MCF 10A (cell line): ENCODE data around the gene NRL. TPM values are rescaled to one million over a fixed set of nuclear protein-coding genes. Genes with fewer than 3 reads are reported as not detected.
"Not testable (repeated sequence)": the region's sequence is repeated elsewhere in the genome, so short reads cannot be mapped to it uniquely, and the experiment has no call there.

ENCODE experiments used
- BruUV-seq: library from RNA; stranded (reverse); fragments of 400-500 nt; replicated peaks from 2 replicates; lab custom pipeline; 2021; lab: Mats Ljungman, UMichigan
- CTCF ChIA-PET: fragments of 300-600 bp; sonication (Branson Sonifier 250); formaldehyde crosslinking; extraction: SDS; loops from one replicate; lab custom pipeline; 2021; ENCODE audit warnings: antibody characterized with exemption, inconsistent platforms; lab: Yijun Ruan, JAX
- POLR2A ChIA-PET: fragments of 300-600, 350-650 bp; sonication (Branson Sonifier 250); formaldehyde crosslinking; extraction: SDS; loops from one replicate; lab custom pipeline; 2020; ENCODE audit warnings: antibody characterized with exemption, inconsistent platforms; lab: Yijun Ruan, JAX
- DNase-seq: peaks from one replicate; pipeline ENCODE4 v3.0.0-alpha.2; 2018; ENCODE audit not compliant: unreplicated experiment
- H3K27ac Mint-ChIP-seq: one replicate; pipeline ENCODE4 v1.8.0; 2022; ENCODE audit warnings: mild to moderate bottlenecking, low read depth, mixed read lengths; ENCODE audit not compliant: unreplicated experiment
- H3K27me3 Mint-ChIP-seq: one replicate; pipeline ENCODE4 v1.8.0; 2022; ENCODE audit warnings: mixed read lengths; ENCODE audit not compliant: insufficient read depth, unreplicated experiment
- H3K36me3 Mint-ChIP-seq: one replicate; pipeline ENCODE4 v1.8.0; 2022; ENCODE audit warnings: mild to moderate bottlenecking, moderate library complexity, mixed read lengths; ENCODE audit not compliant: insufficient read depth, unreplicated experiment
- H3K4me1 Mint-ChIP-seq: one replicate; pipeline ENCODE4 v1.8.0; 2022; ENCODE audit warnings: mixed read lengths; ENCODE audit not compliant: insufficient read depth, unreplicated experiment
- H3K4me3 Mint-ChIP-seq: one replicate; pipeline ENCODE4 v1.8.0; 2022; ENCODE audit warnings: mild to moderate bottlenecking, moderate library complexity, mixed read lengths; ENCODE audit not compliant: unreplicated experiment
- H3K9me3 Mint-ChIP-seq: one replicate; pipeline ENCODE4 v1.8.0; 2022; ENCODE audit warnings: mixed read lengths; ENCODE audit not compliant: unreplicated experiment
- CTCF ChIP-seq: fragments of 200-600 bp; IDR thresholded peaks from one replicate; pipeline ENCODE4 v1.8.0; 2022; ENCODE audit warnings: antibody characterized with exemption, mild to moderate bottlenecking; ENCODE audit not compliant: unreplicated experiment
- intact Hi-C: fragments of 100-400 bp; cut with micrococcal nuclease; formaldehyde crosslinking; loops from 2 replicates; pipeline ENCODE4 v1.14.1; 2022
- total RNA-seq: library from RNA; stranded (reverse); gene quantifications from 2 replicates; pipeline ENCODE4 v1.2.3, GENCODE V29; 2022

NRL gene
- total RNA-seq, 1 experiment from 2014 or later = 2.1 TPM

GRCh38 chr14:24042746-24043145, 72.0 kb downstream of the NRL start:
- no TSS peak for BruUV-seq
- intact Hi-C loops = no loop called here
- CTCF ChIA-PET = interaction anchor here (0.6 to 4.2 kb wide), 5 partner anchors 18 to 1070 kb away, joined by 3 to 19 read pairs (median 3); no protein-coding TSS in a partner anchor
- TF ChIP-seq CTCF = no peak
- no peak for DNase-seq
- H3K27ac Mint-ChIP-seq = no peak overlapping the region
- POLR2A ChIA-PET = interaction anchor here (0.7 kb wide), 1 partner anchor 56 kb away, joined by 3 read pairs; no protein-coding TSS in a partner anchor
- no peak overlapping the region for H3K4me3 Mint-ChIP-seq
- H3K27me3 Mint-ChIP-seq = peaks cover 19% of the 10 kb centered on the region
- H3K4me1 Mint-ChIP-seq = no peaks in the 10 kb centered on the region
- H3K36me3 Mint-ChIP-seq = no peaks in the 10 kb centered on the region
- H3K9me3 Mint-ChIP-seq = no peaks in the 10 kb centered on the region

GRCh38 chr14:24040692-24041091, 74.1 kb downstream of the NRL start:
- Mint-ChIP-seq H3K27ac (no peak overlapping the region), H3K9me3 (no peaks in the 10 kb centered on the region), H3K27me3 (peaks cover 8% of the 10 kb centered on the region), H3K4me1 (no peaks in the 10 kb centered on the region), H3K4me3 (no peak overlapping the region), H3K36me3 (no peaks in the 10 kb centered on the region)
- ChIA-PET POLR2A (no interaction called here), CTCF (interaction anchor here (4.2 kb wide), 1 partner anchor 50 kb away, joined by 19 read pairs; no protein-coding TSS in a partner anchor)
- no peak for TF ChIP-seq CTCF
- no peak for DNase-seq
- intact Hi-C loops = no loop called here
- BruUV-seq = no TSS peak

GRCh38 chr14:24038686-24039085, 76.1 kb downstream of the NRL start:
- TF ChIP-seq CTCF = no peak
- Mint-ChIP-seq H3K9me3 (no peaks in the 10 kb centered on the region), H3K27me3 (no peaks in the 10 kb centered on the region), H3K36me3 (no peaks in the 10 kb centered on the region), H3K4me3 (no peak overlapping the region), H3K4me1 (peaks cover 11% of the 10 kb centered on the region), H3K27ac (no peak overlapping the region)
- intact Hi-C loops = loop anchor here (5.0 kb wide), 1 partner anchor 51 kb away; the partner anchor contains the start of gene DHRS4L2
- no peak for DNase-seq
- BruUV-seq = no TSS peak
- POLR2A ChIA-PET = no interaction called here
- CTCF ChIA-PET = interaction anchor here (0.9 to 1.6 kb wide), 4 partner anchors 10 to 67 kb away, joined by 3 to 6 read pairs (median 4); no protein-coding TSS in a partner anchor

GRCh38 chr14:24037658-24038037, 77.1 kb downstream of the NRL start:
- Mint-ChIP-seq H3K27ac (no peak overlapping the region), H3K4me1 (peaks cover 11% of the 10 kb centered on the region), H3K36me3 (no peaks in the 10 kb centered on the region), H3K27me3 (no peaks in the 10 kb centered on the region), H3K4me3 (no peak overlapping the region), H3K9me3 (no peaks in the 10 kb centered on the region)
- no TSS peak for BruUV-seq
- POLR2A ChIA-PET = no interaction called here
- DNase-seq = no peak
- intact Hi-C loops = loop anchor here (5.0 kb wide), 1 partner anchor 50 kb away; the partner anchor contains the start of gene DHRS4L2
- CTCF ChIA-PET = interaction anchor here (0.9 to 1.6 kb wide), 5 partner anchors 11 to 66 kb away, joined by 3 to 6 read pairs (median 3); no protein-coding TSS in a partner anchor
- TF ChIP-seq CTCF = no peak

- not testable (repeated sequence) for H3K9me3 Mint-ChIP-seq, DNase-seq, H3K36me3 Mint-ChIP-seq, H3K27me3 Mint-ChIP-seq, BruUV-seq
- intact Hi-C loops = loop anchor here (1.0 to 5.0 kb wide), 2 partner anchors 23 to 50 kb away; partner anchors contain the start of gene DHRS4L2
- Mint-ChIP-seq H3K27ac (peak overlapping the region; percentile 54), H3K4me1 (peaks cover 11% of the 10 kb centered on the region), H3K4me3 (peak overlapping the region; percentile 76)
- CTCF ChIA-PET = interaction anchor here (1.2 to 1.6 kb wide), 2 partner anchors 46 to 56 kb away, joined by 3 to 6 read pairs; no protein-coding TSS in a partner anchor
- POLR2A ChIA-PET = interaction anchor here (1.5 kb wide), 1 partner anchor 48 kb away, joined by 5 read pairs; the partner anchor contains the start of gene DHRS4L2
These were observed 77.6 kb downstream of the NRL start for GRCh38 chr14:24036963-24037657.
